PC-3 (cell line): ENCODE measurements around the gene ZNF74.

Experiments
- EZH2phosphoT487 ChIP-seq: fragments of 300-600 bp; sonication (generic); IDR thresholded peaks from 2 replicates; pipeline ENCODE4 v1.6.1; 2018; ENCODE audit warnings: mild to moderate bottlenecking, antibody characterized with exemption, low read length, borderline replicate concordance
- TF ChIP-seq, protein P1 (sequence below): fragments of 300-600 bp; sonication (generic); conservative IDR thresholded peaks from 2 replicates; pipeline ENCODE4 v1.5.1; 2017; ENCODE audit warnings: antibody characterized with exemption, low read depth, mild to moderate bottlenecking, low read length

DNA sequence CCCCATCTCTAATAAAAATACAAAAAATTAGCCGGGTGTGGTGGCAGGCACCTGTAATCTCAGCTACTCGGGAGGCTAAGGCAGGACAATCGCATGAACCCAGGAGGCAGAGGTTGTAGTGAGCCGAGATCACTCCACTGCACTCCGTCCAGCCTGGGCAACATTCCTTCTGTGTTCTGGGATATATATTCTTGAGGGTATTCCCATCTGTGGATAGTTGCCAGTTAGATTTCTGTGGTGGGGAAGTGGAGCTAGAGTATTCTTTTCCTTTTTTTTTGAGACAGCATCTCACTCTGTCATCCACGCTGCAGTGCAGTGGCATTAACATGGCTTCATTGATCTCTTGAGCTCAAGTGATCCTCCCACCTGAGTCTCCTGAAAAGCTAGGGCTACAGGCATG, 9.1 kb upstream of the ZNF74 start:
- TF ChIP-seq, protein P1, sequence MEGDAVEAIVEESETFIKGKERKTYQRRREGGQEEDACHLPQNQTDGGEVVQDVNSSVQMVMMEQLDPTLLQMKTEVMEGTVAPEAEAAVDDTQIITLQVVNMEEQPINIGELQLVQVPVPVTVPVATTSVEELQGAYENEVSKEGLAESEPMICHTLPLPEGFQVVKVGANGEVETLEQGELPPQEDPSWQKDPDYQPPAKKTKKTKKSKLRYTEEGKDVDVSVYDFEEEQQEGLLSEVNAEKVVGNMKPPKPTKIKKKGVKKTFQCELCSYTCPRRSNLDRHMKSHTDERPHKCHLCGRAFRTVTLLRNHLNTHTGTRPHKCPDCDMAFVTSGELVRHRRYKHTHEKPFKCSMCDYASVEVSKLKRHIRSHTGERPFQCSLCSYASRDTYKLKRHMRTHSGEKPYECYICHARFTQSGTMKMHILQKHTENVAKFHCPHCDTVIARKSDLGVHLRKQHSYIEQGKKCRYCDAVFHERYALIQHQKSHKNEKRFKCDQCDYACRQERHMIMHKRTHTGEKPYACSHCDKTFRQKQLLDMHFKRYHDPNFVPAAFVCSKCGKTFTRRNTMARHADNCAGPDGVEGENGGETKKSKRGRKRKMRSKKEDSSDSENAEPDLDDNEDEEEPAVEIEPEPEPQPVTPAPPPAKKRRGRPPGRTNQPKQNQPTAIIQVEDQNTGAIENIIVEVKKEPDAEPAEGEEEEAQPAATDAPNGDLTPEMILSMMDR = no peak
- no peak for TF ChIP-seq EZH2phosphoT487
